ENCODE results near the gene TUBGCP3.

DNA sequence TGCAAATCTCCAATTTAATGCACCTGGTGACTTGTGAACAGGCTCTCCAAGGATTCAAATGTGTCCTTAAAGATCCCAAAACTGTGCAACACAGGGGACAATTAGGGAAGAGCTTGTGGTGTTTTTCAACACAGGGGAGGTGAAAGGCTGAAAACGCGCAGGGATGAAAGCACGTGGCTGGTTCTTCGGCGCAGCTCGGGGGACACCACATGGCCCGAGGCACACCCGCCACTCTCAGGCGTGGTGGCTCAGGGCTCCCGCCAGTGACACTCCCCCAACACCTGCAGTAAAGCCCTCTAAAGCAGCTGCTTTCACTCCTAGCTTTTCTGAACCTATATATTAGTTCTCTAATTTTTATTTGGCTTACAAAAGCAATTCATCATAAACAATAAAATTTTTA, 119.9 kb downstream of the TUBGCP3 start:
- TF ChIP-seq YY1 (IDR thresholded peaks at IDR 0.05; ENCODE audit: insufficient read depth, insufficient read length), result no peak
- no peak for TF ChIP-seq SUZ12 (IDR thresholded peaks at IDR 0.05; ENCODE audit: extremely low read depth, insufficient read depth, insufficient read length)
